ENCODE data around the gene LILRA2.
"Not testable (repeated sequence)": the region's sequence is repeated elsewhere in the genome, so short reads cannot be mapped to it uniquely, and the experiment has no call there.

LILRA2 gene

DNA sequence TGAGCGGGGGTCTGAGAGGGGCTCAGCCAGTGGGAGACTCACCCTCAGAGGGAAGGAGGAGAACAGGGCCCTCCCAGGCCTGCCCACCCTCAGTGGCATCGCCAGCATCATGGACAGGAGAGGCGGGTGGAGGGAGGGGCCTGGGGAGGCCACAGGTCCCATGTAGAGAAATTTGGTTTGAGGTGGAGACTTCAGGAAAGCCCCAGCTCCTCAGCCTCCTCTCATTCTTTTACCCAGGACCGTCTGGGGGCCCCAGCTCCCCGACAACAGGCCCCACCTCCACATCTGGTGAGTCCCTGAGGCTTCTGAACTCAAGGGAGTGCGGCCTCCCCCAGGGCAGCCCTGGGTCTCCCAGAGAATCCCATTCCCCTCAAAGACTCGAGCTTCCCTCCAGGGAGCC is 59.8 kb downstream of the LILRA2 start:
- Histone ChIP-seq H4K20me1 (ENCODE audit: insufficient read depth, low read length) (no peaks in the 10 kb centered on the region), H3K9me3 (ENCODE audit: low read length) (no peaks in the 10 kb centered on the region), H3K79me2 (ENCODE audit: insufficient read depth, low read length) (no peaks in the 10 kb centered on the region), H3K36me3 (ENCODE audit: insufficient read depth, low read length) (no peaks in the 10 kb centered on the region), H3K27ac (ENCODE audit: low read depth, low read length, poor library complexity, severe bottlenecking) (no peak overlapping the region), H3K9me2 (ENCODE audit: low read depth, low read length) (no peaks in the 10 kb centered on the region), H3K27me3 (ENCODE audit: insufficient read depth, low read length) (no peaks in the 10 kb centered on the region), H3K4me3 (ENCODE audit: low read depth, low read length, poor library complexity, severe bottlenecking) (no peak overlapping the region), H3F3A (ENCODE audit: insufficient read depth, low read length) (no peaks in the 10 kb centered on the region), H3K4me2 (ENCODE audit: low read length) (no peak overlapping the region), H2AFZ (ENCODE audit: low read length) (no peak overlapping the region), H3K4me1 (ENCODE audit: insufficient read depth, low read length, severe bottlenecking) (no peaks in the 10 kb centered on the region), H3K9ac (ENCODE audit: low read length) (no peak overlapping the region)
- no peak for TF ChIP-seq EZH2 (IDR thresholded peaks at IDR 0.05; ENCODE audit: borderline replicate concordance, low read length)
- TF ChIP-seq, protein P1, sequence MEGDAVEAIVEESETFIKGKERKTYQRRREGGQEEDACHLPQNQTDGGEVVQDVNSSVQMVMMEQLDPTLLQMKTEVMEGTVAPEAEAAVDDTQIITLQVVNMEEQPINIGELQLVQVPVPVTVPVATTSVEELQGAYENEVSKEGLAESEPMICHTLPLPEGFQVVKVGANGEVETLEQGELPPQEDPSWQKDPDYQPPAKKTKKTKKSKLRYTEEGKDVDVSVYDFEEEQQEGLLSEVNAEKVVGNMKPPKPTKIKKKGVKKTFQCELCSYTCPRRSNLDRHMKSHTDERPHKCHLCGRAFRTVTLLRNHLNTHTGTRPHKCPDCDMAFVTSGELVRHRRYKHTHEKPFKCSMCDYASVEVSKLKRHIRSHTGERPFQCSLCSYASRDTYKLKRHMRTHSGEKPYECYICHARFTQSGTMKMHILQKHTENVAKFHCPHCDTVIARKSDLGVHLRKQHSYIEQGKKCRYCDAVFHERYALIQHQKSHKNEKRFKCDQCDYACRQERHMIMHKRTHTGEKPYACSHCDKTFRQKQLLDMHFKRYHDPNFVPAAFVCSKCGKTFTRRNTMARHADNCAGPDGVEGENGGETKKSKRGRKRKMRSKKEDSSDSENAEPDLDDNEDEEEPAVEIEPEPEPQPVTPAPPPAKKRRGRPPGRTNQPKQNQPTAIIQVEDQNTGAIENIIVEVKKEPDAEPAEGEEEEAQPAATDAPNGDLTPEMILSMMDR (IDR thresholded peaks at IDR 0.05; ENCODE audit: low read length) = no peak

DNA sequence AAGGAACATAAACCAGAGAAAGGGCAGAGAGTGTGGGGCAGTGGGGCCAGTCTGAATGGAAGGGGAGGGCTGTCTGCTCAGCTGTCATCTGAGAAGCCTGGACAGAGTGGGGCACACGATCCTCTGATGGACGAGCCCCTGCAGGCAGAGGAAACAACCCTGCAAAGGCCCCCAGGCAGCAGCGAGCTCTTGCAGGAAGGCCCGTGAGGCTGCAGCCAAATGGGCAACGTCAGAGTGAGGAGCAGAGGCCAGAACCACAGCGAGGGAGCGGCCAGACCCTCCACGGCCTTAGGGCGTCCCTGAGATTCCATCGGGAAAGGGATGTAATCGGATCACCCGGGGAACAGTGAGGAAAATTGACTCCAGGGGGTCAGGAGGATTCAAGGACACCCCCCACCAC is 62.5 kb downstream of the LILRA2 start:
- H3K4me3 ChIP-seq (ENCODE audit: low read depth, low read length, poor library complexity, severe bottlenecking); H3K9me3 ChIP-seq (ENCODE audit: low read length); H2AFZ ChIP-seq (ENCODE audit: low read length); H3K4me1 ChIP-seq (ENCODE audit: insufficient read depth, low read length, severe bottlenecking); H3K79me2 ChIP-seq (ENCODE audit: insufficient read depth, low read length); H3K4me2 ChIP-seq (ENCODE audit: low read length); H3K9me2 ChIP-seq (ENCODE audit: low read depth, low read length); H4K20me1 ChIP-seq (ENCODE audit: insufficient read depth, low read length); H3K36me3 ChIP-seq (ENCODE audit: insufficient read depth, low read length); H3K9ac ChIP-seq (ENCODE audit: low read length); H3K27me3 ChIP-seq (ENCODE audit: insufficient read depth, low read length); H3F3A ChIP-seq (ENCODE audit: insufficient read depth, low read length); H3K27ac ChIP-seq (ENCODE audit: low read depth, low read length, poor library complexity, severe bottlenecking): not testable (repeated sequence)

DNA sequence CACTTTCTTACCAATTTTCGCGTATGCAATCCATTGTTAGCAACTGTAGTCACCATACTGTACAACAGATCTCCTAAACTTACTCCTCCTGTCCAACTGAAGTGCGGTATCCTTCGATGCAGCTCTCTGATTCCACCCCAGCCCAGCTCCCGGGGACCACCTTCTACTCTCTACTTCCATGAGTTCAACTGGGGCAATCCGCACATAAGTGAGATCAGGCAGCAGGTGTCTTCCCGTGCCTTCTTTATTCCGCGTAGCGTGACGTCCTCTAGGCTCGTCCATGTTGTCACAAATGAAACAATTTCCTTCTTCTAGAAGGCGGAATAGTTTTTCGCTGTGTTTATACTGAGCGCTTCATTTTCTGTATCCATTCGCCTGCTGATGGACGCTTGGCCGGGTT is 65.1 kb downstream of the LILRA2 start:
- no peaks in the 10 kb centered on the region for H3K36me3 ChIP-seq (ENCODE audit: insufficient read depth, low read length)
- no peak overlapping the region for H3K9ac ChIP-seq (ENCODE audit: low read length)
- H3K79me2 ChIP-seq (ENCODE audit: insufficient read depth, low read length) = no peaks in the 10 kb centered on the region
- H3K4me2 ChIP-seq (ENCODE audit: low read length) = no peak overlapping the region
- no peaks in the 10 kb centered on the region for H3F3A ChIP-seq (ENCODE audit: insufficient read depth, low read length)
- no peak overlapping the region for H3K27ac ChIP-seq (ENCODE audit: low read depth, low read length, poor library complexity, severe bottlenecking)
- TF ChIP-seq, protein P1 (IDR thresholded peaks at IDR 0.05; ENCODE audit: low read length) = no peak
- TF ChIP-seq EZH2 (IDR thresholded peaks at IDR 0.05; ENCODE audit: borderline replicate concordance, low read length) = no peak
- H2AFZ ChIP-seq (ENCODE audit: low read length) = no peak overlapping the region
- H3K9me2 ChIP-seq (ENCODE audit: low read depth, low read length) = no peaks in the 10 kb centered on the region
- no peaks in the 10 kb centered on the region for H3K27me3 ChIP-seq (ENCODE audit: insufficient read depth, low read length)
- no peaks in the 10 kb centered on the region for H3K9me3 ChIP-seq (ENCODE audit: low read length)
- no peak overlapping the region for H3K4me3 ChIP-seq (ENCODE audit: low read depth, low read length, poor library complexity, severe bottlenecking)
- H3K4me1 ChIP-seq (ENCODE audit: insufficient read depth, low read length, severe bottlenecking) = no peaks in the 10 kb centered on the region
- no peaks in the 10 kb centered on the region for H4K20me1 ChIP-seq (ENCODE audit: insufficient read depth, low read length)

Measured in OCI-LY1 (cell line).